GM10266 (cell line): ENCODE results near the gene IFT74.

ENCODE experiments used
- DNase-seq: peaks from one replicate; pipeline ENCODE4 v3.0.0; 2012; ENCODE audit errors: extremely low spot score
- CTCF ChIP-seq: IDR thresholded peaks from 2 replicates; pipeline ENCODE4 v1.5.1; 2012; ENCODE audit warnings: mild to moderate bottlenecking, low read depth; ENCODE audit not compliant: control insufficient read depth, insufficient read depth; ENCODE audit errors: missing control alignments

Gene IFT74

GRCh38 chr9:26955921-26956859 is at the start of gene IFT74:
Gene IFT74 (plus strand): TSS chr9:26956412. CDS start chr9:26961968, 5,556 bp downstream.
- TF ChIP-seq CTCF: no peak
- peak; percentile 92 for DNase-seq

GRCh38 chr9:26913138-26913668 is 43.0 kb upstream of the IFT74 start:
- no peak for DNase-seq
- no peak for TF ChIP-seq CTCF

- TF ChIP-seq CTCF: no peak
- no peak for DNase-seq
Observed at GRCh38 chr9:26919698-26920097, 36.5 kb upstream of the IFT74 start.

- no peak for DNase-seq
- no peak for TF ChIP-seq CTCF
Observed at GRCh38 chr9:26925609-26926008, 30.6 kb upstream of the IFT74 start.

- TF ChIP-seq CTCF: no peak
- DNase-seq: no peak
Observed at GRCh38 chr9:26928902-26929495, 27.2 kb upstream of the IFT74 start.

GRCh38 chr9:26935847-26936246 is 20.4 kb upstream of the IFT74 start:
- no peak for TF ChIP-seq CTCF
- DNase-seq: no peak
